A673 (cell line): Measurements from ENCODE around the gene THBD.

Experiments used
- EZH2 ChIP-seq: fragments of 200-600 bp; sonication (generic); IDR thresholded peaks from 2 replicates; pipeline ENCODE4 v1.6.1; 2017; ENCODE audit warnings: borderline replicate concordance, low read depth, mild to moderate bottlenecking, mixed read lengths, antibody characterized with exemption, low read length; ENCODE audit not compliant: poor library complexity, severe bottlenecking
- TF ChIP-seq, protein P1 (sequence below): fragments of 300-800, 200-600 bp; sonication (generic); conservative IDR thresholded peaks from 2 replicates; pipeline ENCODE4 v1.5.1; 2017; ENCODE audit warnings: low read depth, mild to moderate bottlenecking, antibody characterized with exemption, low read length, moderate library complexity, mixed read lengths

DNA sequence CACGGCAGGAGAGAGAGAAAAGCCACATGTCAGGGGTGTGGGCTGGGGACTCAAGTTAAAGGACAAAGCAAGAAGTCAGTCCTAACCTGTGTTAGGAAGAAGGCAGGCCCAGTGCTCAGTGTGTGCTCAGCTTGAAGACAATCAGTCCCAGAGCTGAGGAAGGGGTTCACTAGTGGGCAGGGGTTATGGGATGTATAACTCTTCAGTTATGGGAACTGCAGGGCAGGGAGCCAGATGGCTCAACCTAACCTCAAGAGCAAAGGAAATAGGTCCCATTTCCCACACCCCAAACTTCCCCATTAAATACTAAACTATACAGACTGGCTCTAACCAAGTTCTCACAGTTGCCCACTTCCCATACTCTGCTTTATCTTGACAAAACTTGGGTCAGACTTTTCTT is 21.8 kb downstream of the THBD start:
- TF ChIP-seq, protein P1, sequence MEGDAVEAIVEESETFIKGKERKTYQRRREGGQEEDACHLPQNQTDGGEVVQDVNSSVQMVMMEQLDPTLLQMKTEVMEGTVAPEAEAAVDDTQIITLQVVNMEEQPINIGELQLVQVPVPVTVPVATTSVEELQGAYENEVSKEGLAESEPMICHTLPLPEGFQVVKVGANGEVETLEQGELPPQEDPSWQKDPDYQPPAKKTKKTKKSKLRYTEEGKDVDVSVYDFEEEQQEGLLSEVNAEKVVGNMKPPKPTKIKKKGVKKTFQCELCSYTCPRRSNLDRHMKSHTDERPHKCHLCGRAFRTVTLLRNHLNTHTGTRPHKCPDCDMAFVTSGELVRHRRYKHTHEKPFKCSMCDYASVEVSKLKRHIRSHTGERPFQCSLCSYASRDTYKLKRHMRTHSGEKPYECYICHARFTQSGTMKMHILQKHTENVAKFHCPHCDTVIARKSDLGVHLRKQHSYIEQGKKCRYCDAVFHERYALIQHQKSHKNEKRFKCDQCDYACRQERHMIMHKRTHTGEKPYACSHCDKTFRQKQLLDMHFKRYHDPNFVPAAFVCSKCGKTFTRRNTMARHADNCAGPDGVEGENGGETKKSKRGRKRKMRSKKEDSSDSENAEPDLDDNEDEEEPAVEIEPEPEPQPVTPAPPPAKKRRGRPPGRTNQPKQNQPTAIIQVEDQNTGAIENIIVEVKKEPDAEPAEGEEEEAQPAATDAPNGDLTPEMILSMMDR: no peak
- no peak for TF ChIP-seq EZH2
